HG03039 (cell line): ENCODE measurements around the gene PKD2L1.
"Not testable (repeated sequence)": the region's sequence is repeated elsewhere in the genome, so short reads cannot be mapped to it uniquely, and the experiment has no call there.

Source experiments
- ATAC-seq: cut with Tn5 transposase; IDR thresholded peaks from one replicate; pipeline ENCODE4 v1.9.1; 2021; ENCODE audit warnings: mild to moderate bottlenecking, moderate library complexity; ENCODE audit not compliant: unreplicated experiment

The PKD2L1 gene

GRCh38 chr10:100334762-100335161, 4.7 kb upstream of the PKD2L1 start:
- no peak for ATAC-seq

- no peak for ATAC-seq
Measured at GRCh38 chr10:100333661-100334440, 3.8 kb upstream of the PKD2L1 start.

- ATAC-seq, result no peak
Measured at GRCh38 chr10:100333106-100333505, 3.1 kb upstream of the PKD2L1 start.

- no peak for ATAC-seq
Measured at GRCh38 chr10:100328198-100328597, 1.8 kb downstream of the PKD2L1 start.

- ATAC-seq, result no peak
Measured at GRCh38 chr10:100327718-100328009, 2.4 kb downstream of the PKD2L1 start.

GRCh38 chr10:100327007-100327717, 2.9 kb downstream of the PKD2L1 start:
- peak; percentile 94 for ATAC-seq

- ATAC-seq, result no peak
Measured at GRCh38 chr10:100325158-100325557, 4.9 kb downstream of the PKD2L1 start.

- no peak for ATAC-seq
Measured at GRCh38 chr10:100319707-100320402, 10.2 kb downstream of the PKD2L1 start.

- ATAC-seq, result no peak
Measured at GRCh38 chr10:100318207-100318606, 11.8 kb downstream of the PKD2L1 start.

GRCh38 chr10:100315615-100316014, 14.4 kb downstream of the PKD2L1 start:
- ATAC-seq, result no peak

- ATAC-seq, result no peak
Measured at GRCh38 chr10:100311298-100311697, 18.7 kb downstream of the PKD2L1 start.

- ATAC-seq, result no peak
Measured at GRCh38 chr10:100307684-100308083, 22.3 kb downstream of the PKD2L1 start.

- no peak for ATAC-seq
Measured at GRCh38 chr10:100306861-100307260, 23.2 kb downstream of the PKD2L1 start.

- no peak for ATAC-seq
Measured at GRCh38 chr10:100304414-100304813, 25.6 kb downstream of the PKD2L1 start.

GRCh38 chr10:100303724-100304319, 26.2 kb downstream of the PKD2L1 start:
- ATAC-seq, result no peak

- ATAC-seq, result not testable (repeated sequence)
Measured at GRCh38 chr10:100301123-100301522, 28.9 kb downstream of the PKD2L1 start.

- no peak for ATAC-seq
Measured at GRCh38 chr10:100297242-100297641, 32.8 kb downstream of the PKD2L1 start.

- ATAC-seq, result no peak
Measured at GRCh38 chr10:100293066-100293465, 37.0 kb downstream of the PKD2L1 start.

- not testable (repeated sequence) for ATAC-seq
Measured at GRCh38 chr10:100292300-100292699, 37.7 kb downstream of the PKD2L1 start.

GRCh38 chr10:100291356-100291755, 38.7 kb downstream of the PKD2L1 start:
- ATAC-seq, result no peak

GRCh38 chr10:100289641-100290040, 40.4 kb downstream of the PKD2L1 start:
- no peak for ATAC-seq
